ENCODE results near the gene EID1.
"Not testable (repeated sequence)": the region's sequence is repeated elsewhere in the genome, so short reads cannot be mapped to it uniquely, and the experiment has no call there.

EID1 gene, protein sequence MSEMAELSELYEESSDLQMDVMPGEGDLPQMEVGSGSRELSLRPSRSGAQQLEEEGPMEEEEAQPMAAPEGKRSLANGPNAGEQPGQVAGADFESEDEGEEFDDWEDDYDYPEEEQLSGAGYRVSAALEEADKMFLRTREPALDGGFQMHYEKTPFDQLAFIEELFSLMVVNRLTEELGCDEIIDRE

DNA sequence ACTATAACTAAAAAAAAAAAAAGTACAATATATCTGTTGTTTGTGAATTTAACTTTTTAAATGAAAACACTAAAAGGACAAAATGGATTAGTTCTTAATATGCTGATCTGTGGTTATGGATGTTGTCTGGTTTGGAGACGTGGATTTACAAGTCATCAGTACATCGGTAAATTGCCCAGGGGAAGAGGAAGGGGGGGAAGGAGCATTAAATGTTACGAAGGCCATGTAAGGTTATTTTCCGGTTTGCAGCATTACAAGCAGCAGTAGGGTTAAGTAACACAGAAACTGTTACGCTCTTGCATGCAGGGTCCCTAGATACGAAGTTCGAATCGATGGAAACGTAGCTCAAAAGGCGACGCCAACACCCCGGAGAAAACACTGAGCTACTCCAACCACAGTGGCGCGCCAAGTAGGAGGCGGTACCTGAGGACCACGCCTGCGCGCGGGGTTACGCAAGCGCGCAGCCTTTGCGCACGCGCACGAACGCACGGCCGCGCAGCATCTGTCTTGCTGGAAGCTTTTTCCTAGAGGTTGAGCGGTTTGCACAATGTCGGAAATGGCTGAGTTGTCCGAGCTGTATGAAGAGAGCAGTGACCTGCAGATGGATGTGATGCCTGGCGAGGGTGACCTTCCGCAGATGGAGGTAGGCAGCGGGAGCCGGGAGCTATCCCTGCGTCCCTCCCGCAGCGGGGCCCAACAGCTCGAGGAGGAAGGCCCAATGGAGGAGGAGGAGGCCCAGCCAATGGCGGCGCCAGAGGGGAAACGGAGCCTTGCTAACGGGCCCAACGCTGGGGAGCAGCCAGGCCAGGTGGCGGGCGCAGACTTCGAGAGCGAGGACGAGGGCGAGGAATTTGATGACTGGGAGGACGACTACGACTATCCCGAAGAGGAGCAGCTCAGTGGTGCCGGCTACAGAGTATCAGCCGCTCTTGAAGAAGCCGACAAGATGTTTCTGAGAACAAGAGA, at the start of gene EID1:
TSS of gene EID1 (plus strand) at position 505 of the 966 bp plus-strand sequence. CDS start at position 548, 43 bp downstream.
- DNase-seq = peak; percentile 39

DNA sequence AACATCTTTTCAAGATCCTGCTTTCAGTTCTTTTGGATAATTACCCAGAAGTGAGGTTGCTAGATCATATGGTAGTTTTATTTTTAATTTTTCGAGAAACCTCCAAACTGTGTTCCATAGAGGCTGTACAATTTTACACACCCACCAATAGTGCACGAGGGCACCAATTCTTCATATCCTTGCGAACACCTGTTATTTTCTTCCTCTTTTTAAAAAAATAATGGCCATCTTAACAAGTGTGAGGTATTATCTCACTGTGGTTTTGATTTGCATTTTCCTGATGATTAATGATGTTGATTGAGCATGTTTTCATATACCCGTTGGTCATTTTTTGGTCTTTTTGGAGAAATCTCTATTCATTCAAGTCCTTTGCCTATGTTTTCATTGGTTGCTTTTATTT, 49.5 kb upstream of the EID1 start:
- DNase-seq = no peak

DNA sequence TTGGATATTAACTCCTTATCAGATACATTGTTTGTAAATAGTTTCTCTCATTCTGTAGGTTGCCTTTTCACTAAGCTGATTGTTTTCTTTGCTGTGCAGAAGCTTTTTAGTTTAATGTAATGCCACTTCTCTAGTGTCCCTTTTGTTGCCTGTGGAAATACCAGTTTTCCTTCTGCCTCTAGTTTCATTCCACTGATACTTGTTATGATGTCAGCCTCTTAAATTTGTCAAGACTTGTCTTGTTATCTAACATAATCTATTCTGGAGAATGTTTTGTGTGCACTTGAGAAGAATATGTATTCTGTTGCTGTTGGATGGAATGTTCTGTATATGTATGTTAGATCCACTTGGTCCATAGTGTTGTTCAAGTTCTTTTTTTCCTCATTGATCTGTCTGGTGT, 49.0 kb upstream of the EID1 start:
- no peak for DNase-seq

DNA sequence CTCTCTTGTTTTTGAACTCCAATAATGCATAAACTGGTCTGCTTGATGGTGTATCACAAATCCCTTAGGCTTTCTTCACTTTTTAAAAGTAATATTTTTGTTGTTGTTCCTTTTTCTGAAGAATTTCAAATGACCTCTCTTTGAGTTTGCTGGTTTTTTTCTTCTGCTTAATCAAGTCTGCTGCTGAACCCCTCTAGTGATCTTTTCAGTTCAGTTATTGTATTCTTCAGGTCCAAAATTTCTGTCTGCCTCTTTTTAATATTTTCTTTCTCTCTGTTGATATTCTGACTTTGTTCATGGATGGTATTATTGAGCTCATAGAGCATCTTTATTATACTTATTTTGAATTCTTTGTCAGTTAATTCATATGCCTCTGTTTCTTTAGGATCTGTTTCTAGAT, 45.3 kb upstream of the EID1 start:
- no peak for DNase-seq

DNA sequence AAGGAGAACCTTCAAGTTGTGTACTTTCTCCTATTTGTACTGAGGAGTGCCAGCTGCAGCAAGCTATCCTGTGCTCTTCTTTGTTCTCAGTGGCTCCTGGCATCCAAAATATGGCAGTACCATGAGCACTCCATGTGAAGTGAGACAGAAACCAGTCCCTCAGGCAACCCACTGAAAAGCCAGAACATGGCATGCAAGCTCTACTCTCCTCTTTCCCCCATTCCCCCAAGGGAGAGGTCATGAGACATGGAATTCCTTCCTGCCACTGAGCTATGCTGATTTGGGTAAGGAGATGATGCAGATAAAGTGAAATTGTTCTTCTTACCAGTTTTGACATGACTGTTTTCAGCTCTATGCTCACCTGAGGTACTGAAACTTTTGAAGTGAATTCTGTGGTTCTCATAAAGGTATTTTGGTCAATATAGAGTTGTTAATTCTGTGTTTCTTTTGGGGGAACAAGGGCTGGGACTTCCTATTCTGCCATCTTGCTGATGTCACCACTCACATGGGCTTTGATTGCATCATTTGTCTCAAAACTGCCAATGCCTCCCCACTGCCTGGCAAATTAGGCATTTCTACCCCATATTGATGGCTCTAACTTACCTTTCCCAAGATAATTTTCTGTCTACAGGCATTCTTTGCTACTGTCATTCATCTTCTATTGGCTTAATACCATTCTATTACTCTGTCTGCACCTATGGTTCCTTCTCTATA, 44.3 kb upstream of the EID1 start:
- no peak for DNase-seq

DNA sequence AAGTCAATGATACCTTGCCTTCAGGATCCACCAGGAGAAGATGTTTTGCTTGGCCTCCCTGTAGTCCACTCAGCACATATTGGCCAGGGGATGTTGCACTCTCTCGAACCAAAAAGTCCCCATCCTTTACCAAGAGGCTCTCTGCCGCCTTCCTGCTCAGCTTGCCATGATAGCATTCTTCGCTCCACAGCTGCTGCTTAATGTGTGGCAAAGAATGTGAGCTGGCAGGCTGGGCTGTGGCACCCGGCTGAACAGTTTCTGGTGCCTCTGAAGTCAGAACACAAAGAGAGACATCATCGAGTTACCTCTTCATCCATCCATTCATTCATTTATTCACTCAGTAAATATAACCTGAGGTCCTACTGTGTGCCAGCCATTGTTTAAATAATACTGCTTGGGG, 43.2 kb upstream of the EID1 start:
- no peak for DNase-seq

DNA sequence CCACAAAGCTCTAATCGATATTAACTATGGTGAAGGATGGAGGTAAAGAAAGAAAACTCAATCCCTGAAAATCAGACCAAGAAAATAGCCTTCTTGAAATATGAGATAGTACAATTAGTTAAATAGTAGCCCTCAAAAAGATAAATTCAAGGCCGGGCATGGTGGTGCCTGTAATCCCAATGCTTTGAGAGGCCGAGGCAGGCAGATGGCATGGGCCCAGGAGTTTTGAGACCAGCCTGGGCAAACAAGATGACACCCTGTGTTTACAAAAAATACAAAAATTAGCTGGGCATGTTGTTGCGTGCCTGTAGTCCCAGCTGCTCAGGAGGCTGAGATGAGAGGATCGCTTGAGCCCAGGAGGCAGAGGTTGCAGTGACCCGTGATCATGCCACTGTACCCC, 35.4 kb upstream of the EID1 start:
- no peak for DNase-seq

DNA sequence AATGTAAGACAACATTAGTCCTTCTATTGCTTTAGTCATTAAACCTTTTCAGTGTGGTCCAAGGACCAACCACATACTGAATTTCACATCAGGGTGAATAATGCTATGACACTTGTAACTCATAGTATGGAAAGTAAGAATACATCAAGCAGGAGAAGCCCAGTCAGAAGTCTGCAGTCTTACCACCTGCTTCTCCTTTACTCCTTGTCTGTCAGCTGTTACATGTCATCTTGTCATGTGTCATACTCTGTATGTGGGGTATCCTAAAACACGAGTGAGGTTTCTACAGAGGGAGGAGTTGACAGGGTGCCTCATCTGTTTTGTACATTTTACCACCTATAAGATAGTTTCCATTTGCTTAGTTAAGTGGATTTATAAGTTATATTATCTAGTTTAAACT, 32.8 kb upstream of the EID1 start:
- DNase-seq = no peak

DNA sequence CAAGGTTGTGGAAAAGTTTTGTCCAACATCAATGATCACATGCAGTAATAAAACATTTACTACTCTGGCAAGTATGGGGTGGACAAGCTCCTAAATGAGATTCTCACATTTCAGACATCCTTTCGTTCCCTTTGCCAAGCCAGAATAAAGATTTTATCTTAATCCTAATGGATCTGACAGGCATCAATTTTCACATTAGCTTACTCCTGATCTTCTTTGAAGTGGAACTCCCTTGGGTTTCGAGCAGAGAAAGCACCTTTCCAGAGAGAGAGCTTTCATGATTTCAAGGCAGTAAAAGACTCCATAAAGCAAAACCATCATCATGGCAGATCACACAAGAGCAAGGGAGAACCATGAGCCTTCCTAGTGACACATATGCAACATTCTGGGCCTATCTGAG, 27.3 kb upstream of the EID1 start:
- DNase-seq = no peak

DNA sequence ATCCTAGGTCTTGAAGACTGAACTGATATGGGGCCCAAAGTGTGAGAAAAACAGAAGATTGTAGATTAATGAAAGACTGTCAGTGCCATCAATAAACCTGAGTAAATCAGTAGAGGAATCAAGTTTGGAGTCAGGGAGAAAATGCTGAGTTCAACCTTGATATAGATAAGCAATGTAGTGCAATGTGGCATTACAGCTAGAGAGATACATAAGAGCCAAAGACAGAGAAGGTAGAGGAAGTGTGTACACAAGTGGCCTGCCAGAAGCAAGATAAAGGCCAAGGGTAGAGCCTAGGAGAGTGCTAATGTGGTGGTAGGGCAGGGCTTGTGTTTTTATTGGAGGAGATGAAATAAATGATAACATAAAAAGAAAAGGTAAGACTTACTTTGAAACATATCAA, 26.0 kb upstream of the EID1 start:
- no peak for DNase-seq

DNA sequence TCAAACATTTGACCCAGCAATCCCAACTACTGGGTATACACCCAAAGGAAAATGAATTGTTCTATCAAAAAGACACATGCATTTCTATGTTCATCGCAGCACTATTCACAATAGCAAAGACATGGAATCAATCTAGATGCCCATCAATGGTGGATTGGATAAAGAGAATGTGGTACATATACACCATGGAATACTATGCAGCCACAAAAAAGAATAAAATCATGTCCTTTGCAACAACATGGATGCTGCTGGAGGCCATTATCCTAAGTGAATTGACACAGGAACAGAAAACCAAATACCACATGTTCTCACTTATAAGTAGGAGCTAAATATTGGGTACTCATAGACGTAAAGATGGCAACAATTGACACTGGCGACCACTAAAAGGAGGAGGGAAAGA, 23.5 kb upstream of the EID1 start:
- DNase-seq = not testable (repeated sequence)

DNA sequence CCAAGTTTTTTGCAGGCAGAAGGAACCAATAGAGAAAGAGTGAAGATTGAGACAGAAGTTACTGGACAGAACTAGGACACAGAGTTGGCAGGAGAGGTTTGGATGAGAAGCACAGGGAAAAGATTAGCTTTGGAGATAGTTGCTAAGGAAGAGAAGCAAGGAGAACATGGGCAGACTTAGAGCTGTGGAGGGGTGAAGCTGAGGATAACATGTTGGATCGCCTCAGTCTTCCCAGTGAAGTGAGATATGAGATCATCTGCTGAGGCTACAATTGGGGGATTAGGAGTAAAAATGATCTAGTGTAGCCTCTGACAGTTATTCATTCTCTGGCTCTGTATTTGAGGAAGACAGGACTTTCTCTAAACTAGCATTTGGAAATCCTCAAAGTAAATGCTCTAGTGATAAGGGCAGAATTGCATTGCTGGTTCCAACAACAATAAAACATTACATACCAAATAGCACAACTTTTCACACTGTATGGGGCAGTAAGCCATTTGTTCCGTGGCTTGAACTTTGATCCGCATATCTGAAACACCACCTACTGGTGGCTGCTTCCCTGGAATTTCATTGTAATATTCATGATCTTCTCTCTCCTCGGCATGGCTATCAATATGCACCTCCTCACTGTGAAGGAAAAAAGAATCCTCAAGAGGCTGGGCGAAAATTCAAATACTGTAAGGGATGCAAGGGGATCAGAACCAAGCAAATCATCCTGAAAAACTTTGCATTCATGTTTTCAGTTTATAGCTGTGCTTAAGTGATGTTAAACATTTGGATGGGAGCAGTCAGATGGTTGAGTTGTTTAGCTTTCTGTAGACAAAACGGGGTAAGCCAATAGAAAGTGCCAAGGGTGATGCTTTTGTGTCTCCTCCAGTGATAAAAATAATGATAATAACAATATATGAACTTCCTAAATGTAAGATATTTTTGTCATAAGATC, 22.2 kb upstream of the EID1 start:
- no peak for DNase-seq

DNA sequence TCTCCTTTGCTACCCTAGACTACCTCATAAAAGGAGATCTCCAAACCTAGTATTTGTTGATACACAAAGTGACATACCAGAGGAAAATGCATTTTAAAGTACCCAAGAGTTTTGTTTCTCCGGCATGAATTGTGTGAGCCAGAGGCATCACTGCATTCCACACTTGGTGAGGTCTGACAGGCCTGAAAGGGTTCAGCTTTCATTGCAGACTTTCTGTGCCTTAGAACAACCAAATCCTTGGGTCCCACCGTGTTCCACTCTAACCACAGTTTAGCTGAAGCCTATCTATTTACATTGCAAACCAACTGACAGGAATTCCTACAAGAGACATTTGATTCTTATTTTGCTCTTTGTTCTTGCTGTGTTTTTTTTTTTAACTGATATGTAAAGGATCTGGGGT, 21.0 kb upstream of the EID1 start:
- DNase-seq = no peak

DNA sequence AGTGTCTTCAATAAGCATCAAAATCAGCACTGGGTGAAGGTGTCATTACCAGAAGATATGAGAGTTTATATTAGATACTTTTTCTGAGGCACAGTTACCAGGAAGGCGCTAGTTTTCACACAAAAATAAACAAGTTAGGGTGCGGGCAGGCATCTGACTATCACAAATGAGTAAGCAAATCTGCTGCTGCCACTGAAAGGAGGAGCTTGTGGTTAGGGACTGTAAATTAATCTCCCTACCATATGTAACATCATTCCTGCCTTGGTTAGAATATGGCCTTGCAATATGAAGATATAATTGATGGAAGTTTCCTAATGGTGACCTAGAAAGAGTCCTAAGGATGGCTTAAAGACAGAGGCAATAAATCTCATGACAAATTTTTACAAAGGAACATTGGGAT, 19.5 kb upstream of the EID1 start:
- no peak for DNase-seq

DNA sequence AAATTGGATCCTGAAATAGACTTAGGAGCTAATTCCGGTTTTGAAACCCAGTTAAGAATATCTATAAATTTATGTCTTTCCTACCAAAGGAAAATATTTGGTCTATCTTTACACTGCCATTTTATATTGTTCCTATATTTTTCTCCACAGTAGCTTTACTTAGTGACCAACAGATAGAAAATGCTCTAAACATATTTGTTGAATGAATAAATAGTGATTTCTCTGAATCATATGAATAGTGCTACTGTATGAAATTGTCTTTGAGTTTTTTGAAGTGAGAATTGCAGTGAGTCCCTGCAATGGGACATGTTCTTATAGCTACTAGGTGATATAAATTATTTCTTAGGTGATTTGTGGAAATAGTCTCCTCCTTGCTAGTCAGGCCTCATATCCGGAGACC, 18.5 kb upstream of the EID1 start:
- no peak for DNase-seq

DNA sequence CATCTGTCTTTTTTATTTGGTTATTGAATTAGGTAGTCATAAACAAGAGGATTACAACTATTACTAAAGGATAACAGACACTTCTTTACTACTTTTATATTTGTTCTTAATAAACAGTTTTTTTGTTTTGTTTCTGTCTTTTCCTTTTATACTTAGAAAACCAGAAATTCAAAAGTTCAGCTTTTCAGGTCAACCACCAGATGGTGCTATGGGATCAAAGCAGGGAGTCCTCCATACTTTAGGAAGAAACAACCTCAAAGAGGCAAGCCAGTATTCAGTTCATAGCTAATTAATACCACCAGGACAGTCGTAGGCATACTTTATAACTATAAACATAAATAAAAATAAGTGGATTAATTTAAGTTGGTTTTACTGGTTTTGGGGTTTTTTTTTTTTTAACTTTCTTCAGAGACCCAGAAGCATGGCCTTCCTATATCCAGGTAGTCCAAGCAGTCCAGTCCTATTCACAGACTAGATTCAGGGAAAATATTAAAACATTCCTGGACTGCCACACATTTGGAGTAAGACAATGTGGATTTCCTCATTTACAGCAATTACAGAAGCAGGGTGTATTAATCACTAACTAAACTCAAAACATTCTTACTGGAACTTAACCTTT, 16.0 kb upstream of the EID1 start:
- DNase-seq = no peak

DNA sequence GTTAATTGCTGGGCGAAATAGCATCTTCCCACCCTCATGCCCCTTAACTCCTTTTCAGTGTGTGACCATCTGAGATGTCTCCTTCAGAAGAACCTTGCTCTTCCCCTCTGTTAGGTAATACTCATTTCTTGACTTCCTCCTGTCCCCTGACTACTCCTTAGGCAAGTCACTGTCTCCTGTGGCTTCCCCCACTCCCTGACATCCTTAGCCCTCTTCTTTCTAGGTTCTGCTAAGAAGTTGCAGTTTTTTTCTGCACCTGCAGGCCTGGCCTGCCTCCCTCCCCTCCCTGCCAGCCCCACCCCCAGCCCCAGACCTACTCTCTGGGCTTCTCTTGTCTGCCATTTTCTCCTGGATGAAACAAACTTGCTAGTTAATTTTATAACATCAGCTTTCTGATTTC, 15.2 kb upstream of the EID1 start:
- no peak for DNase-seq

DNA sequence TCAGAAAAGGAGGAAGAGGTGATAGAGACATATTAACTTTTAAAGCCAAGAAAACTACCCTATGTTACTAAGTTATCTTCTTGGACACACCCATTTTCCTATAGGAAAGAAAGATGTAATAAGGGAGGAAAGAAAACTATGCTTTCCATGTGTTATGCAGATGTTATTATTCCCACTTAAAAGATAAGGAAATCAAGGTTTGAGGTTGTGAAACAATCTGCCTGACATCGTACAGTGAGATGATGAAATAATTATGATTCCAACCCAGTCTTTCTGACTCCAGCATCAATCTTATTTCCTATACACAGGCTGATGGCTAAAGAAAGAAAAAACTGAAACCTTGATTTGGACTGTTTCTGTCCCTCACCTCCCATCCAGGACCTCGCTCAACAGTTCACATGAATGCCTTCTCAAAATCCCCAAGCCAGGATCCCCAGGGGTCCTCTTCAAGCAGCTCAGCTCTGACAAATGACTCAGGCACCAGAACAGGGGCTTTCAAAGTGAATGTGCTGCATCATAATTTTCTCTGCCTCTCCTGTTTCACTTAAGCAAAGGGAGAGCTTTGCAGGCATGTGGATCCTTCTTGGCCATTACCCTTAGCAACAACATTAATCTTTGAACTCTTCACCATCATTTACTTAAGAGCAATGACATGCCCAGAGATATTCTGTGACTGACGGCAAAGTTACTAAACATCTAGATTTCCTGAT, 12.4 kb upstream of the EID1 start:
- DNase-seq = no peak

DNA sequence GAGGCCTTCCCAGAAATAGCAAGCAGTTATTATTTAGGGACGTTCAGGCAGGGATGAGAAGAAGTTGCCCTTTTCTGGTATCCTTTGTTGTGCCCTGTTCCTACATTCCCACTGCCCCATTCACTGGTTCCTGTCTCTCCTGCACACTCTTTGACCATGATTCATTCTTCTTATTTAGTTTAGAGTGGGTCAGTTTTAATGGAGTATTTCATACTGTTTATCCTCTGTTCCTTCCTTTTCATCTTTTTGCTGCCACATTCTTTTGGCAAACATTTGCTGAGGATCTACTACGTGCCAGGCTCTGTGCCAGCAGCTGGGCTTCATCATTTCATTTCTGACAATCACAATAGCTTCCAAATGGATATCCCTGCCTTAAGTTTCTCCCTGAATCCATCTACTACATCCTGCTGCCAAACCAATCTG, 11.8 kb upstream of the EID1 start:
- DNase-seq = no peak

DNA sequence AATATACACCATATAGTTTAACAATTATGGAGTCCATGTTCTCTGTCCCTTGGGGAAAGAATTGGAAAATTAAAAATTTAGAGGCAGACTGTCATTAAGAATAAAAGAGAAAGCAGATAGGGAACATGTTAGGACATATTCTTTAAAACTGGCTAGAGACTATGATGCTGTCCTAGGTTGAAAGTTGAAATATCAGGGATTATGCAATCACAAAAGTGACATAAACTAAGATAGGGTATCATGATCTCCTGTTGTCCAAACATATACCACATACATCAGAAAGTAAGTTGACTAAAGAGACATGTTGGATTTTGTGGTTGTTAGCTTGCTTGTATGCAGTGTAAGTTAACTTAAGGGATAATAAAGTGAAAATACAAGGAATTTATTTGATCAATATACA, 9.9 kb upstream of the EID1 start:
- no peak for DNase-seq

DNA sequence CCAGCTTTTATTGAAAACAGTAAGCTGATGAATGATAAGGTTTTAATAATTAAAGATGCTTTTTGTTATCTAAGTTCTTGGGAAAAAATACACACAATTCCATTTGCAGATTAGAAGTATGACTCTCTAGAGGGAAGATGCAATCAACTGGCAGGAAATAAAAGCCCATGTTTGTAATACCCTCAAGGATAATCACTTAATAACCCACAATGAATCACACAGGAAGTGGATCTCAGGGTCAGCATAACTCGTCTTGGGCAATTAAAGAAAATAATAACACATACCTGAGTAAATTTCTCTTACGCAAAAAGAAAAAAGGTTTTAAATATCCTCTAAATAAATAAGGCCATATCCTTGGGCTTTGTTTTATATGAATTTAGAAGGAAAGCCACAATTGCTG, 9.4 kb upstream of the EID1 start:
- DNase-seq = no peak

DNA sequence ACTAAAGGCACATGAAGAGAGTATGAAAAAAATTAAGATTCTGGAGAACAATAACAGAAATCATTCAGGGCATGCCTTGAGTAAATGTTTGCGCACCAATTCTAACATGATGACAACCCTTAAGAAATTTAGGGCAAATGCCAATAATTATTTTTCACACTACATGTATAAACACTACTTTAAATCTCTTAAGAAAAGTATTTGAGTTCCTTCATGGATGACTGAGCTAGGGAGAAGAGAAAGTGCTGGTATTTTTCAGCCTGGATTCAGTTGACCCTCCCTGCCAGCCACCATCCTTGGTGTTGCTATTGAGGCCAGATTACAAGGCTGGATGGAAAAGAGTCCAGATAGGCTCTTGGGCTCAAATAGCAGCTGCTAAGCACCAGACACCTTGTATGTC, 8.0 kb upstream of the EID1 start:
- no peak for DNase-seq

Data from NCI-H1417 treated with DMSO at 0.1 percent for 48 hours (cell line).